BE2C (cell line): ENCODE measurements around the gene SPON2.

ENCODE experiments used
- DNase-seq: peaks from one replicate; pipeline ENCODE4 v3.0.0-alpha.2; 2020
- H3K27me3 ChIP-seq: fragments of 250-450 bp; sonication (Bioruptor Pico); 2 replicates; pipeline ENCODE4 v1.5.1; 2020; ENCODE audit warnings: mild to moderate bottlenecking
- H3K36me3 ChIP-seq: fragments of 250-450 bp; sonication (Bioruptor Pico); 2 replicates; pipeline ENCODE4 v1.5.1; 2020; ENCODE audit warnings: mild to moderate bottlenecking
- H3K4me1 ChIP-seq: fragments of 250-450 bp; sonication (Bioruptor Pico); 2 replicates; pipeline ENCODE4 v1.5.1; 2020
- H3K4me3 ChIP-seq: 2 replicates; pipeline ENCODE4 v1.5.1; 2011; ENCODE audit warnings: low read depth, low read length
- H3K9me3 ChIP-seq: fragments of 250-450 bp; sonication (Bioruptor Pico); 2 replicates; pipeline ENCODE4 v1.5.1; 2020
- CTCF ChIP-seq: IDR thresholded peaks from 2 replicates; pipeline ENCODE4 v1.5.1; 2012; ENCODE audit warnings: mild to moderate bottlenecking, low read depth, low read length

Gene SPON2

GRCh38 chr4:1182313-1182712 lies 9.9 kb upstream of the SPON2 start:
- Histone ChIP-seq H3K4me1 (no peaks in the 10 kb centered on the region), H3K36me3 (no peaks in the 10 kb centered on the region), H3K9me3 (no peaks in the 10 kb centered on the region), H3K27me3 (peaks cover 21% of the 10 kb centered on the region), H3K4me3 (no peak overlapping the region)
- TF ChIP-seq CTCF, result no peak
- DNase-seq, result no peak

- no peak for DNase-seq
- no peak for TF ChIP-seq CTCF
Measured at GRCh38 chr4:1180663-1181062, 8.3 kb upstream of the SPON2 start.

GRCh38 chr4:1179976-1180375 lies 7.6 kb upstream of the SPON2 start:
- Histone ChIP-seq H3K27me3 (peaks cover 21% of the 10 kb centered on the region), H3K36me3 (no peaks in the 10 kb centered on the region), H3K4me1 (no peaks in the 10 kb centered on the region), H3K9me3 (no peaks in the 10 kb centered on the region), H3K4me3 (no peak overlapping the region)
- no peak for DNase-seq
- no peak for TF ChIP-seq CTCF

More at GRCh38 chr4:1180663-1181062, 8.3 kb upstream of the SPON2 start:
- Histone ChIP-seq H3K4me1 (no peaks in the 10 kb centered on the region), H3K36me3 (no peaks in the 10 kb centered on the region), H3K9me3 (no peaks in the 10 kb centered on the region), H3K27me3 (peaks cover 21% of the 10 kb centered on the region), H3K4me3 (no peak overlapping the region)

- H3K36me3 ChIP-seq, result no peaks in the 10 kb centered on the region
- DNase-seq, result no peak
Measured at GRCh38 chr4:1179089-1179441, 6.7 kb upstream of the SPON2 start.

GRCh38 chr4:1178300-1179088 lies 6.1 kb upstream of the SPON2 start:
- Histone ChIP-seq H3K9me3 (no peaks in the 10 kb centered on the region), H3K36me3 (no peaks in the 10 kb centered on the region), H3K4me3 (no peak overlapping the region), H3K27me3 (peaks cover 21% of the 10 kb centered on the region), H3K4me1 (no peaks in the 10 kb centered on the region)
- no peak for DNase-seq
- TF ChIP-seq CTCF, result no peak

More at GRCh38 chr4:1179089-1179441, 6.7 kb upstream of the SPON2 start:
- TF ChIP-seq CTCF, result no peak
- Histone ChIP-seq H3K4me3 (no peak overlapping the region), H3K4me1 (no peaks in the 10 kb centered on the region), H3K27me3 (peaks cover 21% of the 10 kb centered on the region), H3K9me3 (no peaks in the 10 kb centered on the region)
